ENCODE results near the gene NDUFB10. TPM values are rescaled to one million over a fixed set of nuclear protein-coding genes. Genes with fewer than 3 reads are reported as not detected.
A peak's percentile ranks its signal among the peaks of the same experiment; 100 is the strongest.

Gene NDUFB10
- total and polyA plus RNA-seq, 10 of the 15 experiments (the other 5 are each of a cell fraction or from before 2014, with no cell fraction given) = 52.2 to 319 (median 130) TPM

DNA sequence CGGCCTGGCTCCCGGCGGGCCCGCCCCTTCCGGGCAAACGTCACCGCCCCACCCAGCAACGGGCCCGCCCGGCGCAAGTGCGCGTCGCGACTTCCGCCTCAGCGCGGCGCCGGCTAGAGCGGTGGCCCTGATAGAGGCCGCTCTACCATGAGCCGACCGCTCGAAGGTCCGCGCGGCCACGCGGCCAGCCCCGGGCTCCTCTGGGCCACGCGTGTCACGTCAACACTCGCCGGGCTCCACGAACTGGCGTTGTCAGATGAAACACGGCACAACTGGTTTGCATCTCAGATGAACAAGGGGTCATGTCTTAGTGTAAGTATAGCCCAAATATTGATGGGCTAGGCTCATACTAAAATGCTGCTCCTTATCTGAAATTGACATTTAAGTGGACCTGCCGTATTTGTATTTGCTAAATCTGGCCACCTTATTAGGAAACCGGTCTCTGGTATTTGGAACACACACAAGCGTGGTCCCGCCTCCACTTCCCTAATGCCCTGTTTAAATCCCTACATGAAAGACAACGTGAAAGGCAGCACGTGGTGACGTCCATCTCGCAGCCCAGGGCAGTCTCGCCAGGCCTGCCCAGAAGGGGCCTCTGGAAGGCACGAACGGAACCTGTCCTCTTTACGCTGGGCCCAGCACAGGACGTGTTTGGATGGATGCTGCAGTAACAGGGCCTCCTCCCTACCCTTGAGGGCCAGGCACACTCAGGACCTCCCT lies 50.6 kb downstream of the NDUFB10 start, which contains the start of gene ZNF598:
TSS of gene ZNF598 (minus strand) at position 31 of the 720 bp plus-strand sequence.
- DNase-seq (ENCODE audit: low read depth, low spot score) = no peak
- POLR2A ChIA-PET = no interaction called here
- BruUV-seq (replicated peaks) = TSS peak; percentile 99
- Histone ChIP-seq H4K20me1 (ENCODE audit: control insufficient read depth, insufficient read depth) (no peaks in the 10 kb centered on the region), H3K36me3 (ENCODE audit: control insufficient read depth in 2 of 2, insufficient read depth in 2 of 2, low read length in 1 of 2) (peaks cover 0 to 3% of the 10 kb centered on the region in 2 experiments; a peak in 1 of 4 replicates), H2AFZ (ENCODE audit: control insufficient read depth, low read depth, low read length) (peak within 1 kb of the TSS; percentile 89), H3K27me3 (replicated peaks in 1 of 2; ENCODE audit: control insufficient read depth in 2 of 2, insufficient read depth in 2 of 2, low read length in 1 of 2) (no peaks in the 10 kb centered on the region), H3K4me1 (ENCODE audit: control insufficient read depth, insufficient read depth, low read length) (peaks cover 15% of the 10 kb centered on the region), H3K9ac (ENCODE audit: control insufficient read depth, insufficient read depth, low read length) (peak within 1 kb of the TSS; percentile 96), H3K4me2 (ENCODE audit: control insufficient read depth, insufficient read depth) (peak within 1 kb of the TSS; percentile 99), H3K4me3 (peak within 1 kb of the TSS; percentile 100), H3K9me3 (replicated peaks; ENCODE audit: control insufficient read depth, insufficient read depth, low read length) (no peaks in the 10 kb centered on the region), H3K27ac (ENCODE audit: control insufficient read depth, insufficient read depth) (peak within 1 kb of the TSS; percentile 89), H3K79me2 (ENCODE audit: control insufficient read depth, insufficient read depth, low read length) (peaks cover 54% of the 10 kb centered on the region)
- under 1% methylated on average over 37 of the region's 52 CpGs for WGBS (ENCODE audit: insufficient coverage, insufficient replicate concordance, low lambda C conversion rate, missing lambda C conversion rate)
- ATAC-seq = peak; percentile 93
- intact Hi-C loops (cut with micrococcal nuclease; ENCODE audit: unreplicated experiment) (loop anchor here (5.0 kb wide), 1 partner anchor 142 kb away; no protein-coding TSS in a partner anchor), in situ Hi-C loops (cut with MboI) (loop anchor here (10.0 kb wide), 1 partner anchor 485 kb away; no protein-coding TSS in a partner anchor)
- RAD21 ChIA-PET (ENCODE audit: unreplicated experiment) = no interaction called here
- SMC1A ChIA-PET (ENCODE audit: uncharacterized antibody, unreplicated experiment) = no interaction called here
- FAIRE-seq = no peak
- CTCF ChIA-PET = no interaction called here
- TF ChIP-seq STAT3 (IDR thresholded peaks at IDR 0.05; ENCODE audit: low read depth, low read length) = no peak
- TF ChIP-seq, protein P1, sequence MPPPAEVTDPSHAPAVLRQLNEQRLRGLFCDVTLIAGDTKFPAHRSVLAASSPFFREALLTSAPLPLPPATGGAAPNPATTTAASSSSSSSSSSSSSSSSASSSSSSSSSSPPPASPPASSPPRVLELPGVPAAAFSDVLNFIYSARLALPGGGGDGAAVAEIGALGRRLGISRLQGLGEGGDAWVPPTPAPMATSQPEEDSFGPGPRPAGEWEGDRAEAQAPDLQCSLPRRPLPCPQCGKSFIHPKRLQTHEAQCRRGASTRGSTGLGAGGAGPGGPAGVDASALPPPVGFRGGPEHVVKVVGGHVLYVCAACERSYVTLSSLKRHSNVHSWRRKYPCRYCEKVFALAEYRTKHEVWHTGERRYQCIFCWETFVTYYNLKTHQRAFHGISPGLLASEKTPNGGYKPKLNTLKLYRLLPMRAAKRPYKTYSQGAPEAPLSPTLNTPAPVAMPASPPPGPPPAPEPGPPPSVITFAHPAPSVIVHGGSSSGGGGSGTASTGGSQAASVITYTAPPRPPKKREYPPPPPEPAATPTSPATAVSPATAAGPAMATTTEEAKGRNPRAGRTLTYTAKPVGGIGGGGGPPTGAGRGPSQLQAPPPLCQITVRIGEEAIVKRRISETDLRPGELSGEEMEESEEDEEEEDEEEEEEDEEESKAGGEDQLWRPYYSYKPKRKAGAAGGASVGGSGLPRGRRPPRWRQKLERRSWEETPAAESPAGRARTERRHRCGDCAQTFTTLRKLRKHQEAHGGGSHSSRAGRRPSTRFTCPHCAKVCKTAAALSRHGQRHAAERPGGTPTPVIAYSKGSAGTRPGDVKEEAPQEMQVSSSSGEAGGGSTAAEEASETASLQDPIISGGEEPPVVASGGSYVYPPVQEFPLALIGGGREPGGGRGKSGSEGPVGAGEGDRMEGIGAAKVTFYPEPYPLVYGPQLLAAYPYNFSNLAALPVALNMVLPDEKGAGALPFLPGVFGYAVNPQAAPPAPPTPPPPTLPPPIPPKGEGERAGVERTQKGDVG (CRISPR knock-in tag; IDR thresholded peaks at IDR 0.05) = no peak
- TF ChIP-seq RAD21 (IDR thresholded peaks at IDR 0.05; ENCODE audit: insufficient read depth, low read depth, low read length) = no peak
- TF ChIP-seq FOXM1 (IDR thresholded peaks at IDR 0.05; ENCODE audit: low read depth, low read length) = no peak
- 0 out of 2 replicates have a peak, but pooled peaks have one; percentile 55 for TF ChIP-seq GATAD2B (conservative IDR thresholded peaks at IDR 0.05; ENCODE audit: low read depth)
- TF ChIP-seq, protein P2, sequence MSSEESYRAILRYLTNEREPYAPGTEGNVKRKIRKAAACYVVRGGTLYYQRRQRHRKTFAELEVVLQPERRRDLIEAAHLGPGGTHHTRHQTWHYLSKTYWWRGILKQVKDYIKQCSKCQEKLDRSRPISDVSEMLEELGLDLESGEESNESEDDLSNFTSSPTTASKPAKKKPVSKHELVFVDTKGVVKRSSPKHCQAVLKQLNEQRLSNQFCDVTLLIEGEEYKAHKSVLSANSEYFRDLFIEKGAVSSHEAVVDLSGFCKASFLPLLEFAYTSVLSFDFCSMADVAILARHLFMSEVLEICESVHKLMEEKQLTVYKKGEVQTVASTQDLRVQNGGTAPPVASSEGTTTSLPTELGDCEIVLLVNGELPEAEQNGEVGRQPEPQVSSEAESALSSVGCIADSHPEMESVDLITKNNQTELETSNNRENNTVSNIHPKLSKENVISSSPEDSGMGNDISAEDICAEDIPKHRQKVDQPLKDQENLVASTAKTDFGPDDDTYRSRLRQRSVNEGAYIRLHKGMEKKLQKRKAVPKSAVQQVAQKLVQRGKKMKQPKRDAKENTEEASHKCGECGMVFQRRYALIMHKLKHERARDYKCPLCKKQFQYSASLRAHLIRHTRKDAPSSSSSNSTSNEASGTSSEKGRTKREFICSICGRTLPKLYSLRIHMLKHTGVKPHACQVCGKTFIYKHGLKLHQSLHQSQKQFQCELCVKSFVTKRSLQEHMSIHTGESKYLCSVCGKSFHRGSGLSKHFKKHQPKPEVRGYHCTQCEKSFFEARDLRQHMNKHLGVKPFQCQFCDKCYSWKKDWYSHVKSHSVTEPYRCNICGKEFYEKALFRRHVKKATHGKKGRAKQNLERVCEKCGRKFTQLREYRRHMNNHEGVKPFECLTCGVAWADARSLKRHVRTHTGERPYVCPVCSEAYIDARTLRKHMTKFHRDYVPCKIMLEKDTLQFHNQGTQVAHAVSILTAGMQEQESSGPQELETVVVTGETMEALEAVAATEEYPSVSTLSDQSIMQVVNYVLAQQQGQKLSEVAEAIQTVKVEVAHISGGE (CRISPR knock-in tag; IDR thresholded peaks at IDR 0.05) = peak; percentile 37; the same call in 1 of the 2 replicates
- no peak for TF ChIP-seq NRF1 (conservative IDR thresholded peaks at IDR 0.05; ENCODE audit: low read depth, low read length)
- no peak for TF ChIP-seq HDAC2 (IDR thresholded peaks at IDR 0.05)
- TF ChIP-seq ZSCAN29 (IDR thresholded peaks at IDR 0.05) = no peak
- TF ChIP-seq NR2C2 (IDR thresholded peaks at IDR 0.05; ENCODE audit: borderline replicate concordance, control insufficient read depth, insufficient read length, low read depth) = no peak
- TF ChIP-seq CHD1 (IDR thresholded peaks at IDR 0.05; ENCODE audit: low read depth, low read length) = no peak
- TF ChIP-seq, protein P3, sequence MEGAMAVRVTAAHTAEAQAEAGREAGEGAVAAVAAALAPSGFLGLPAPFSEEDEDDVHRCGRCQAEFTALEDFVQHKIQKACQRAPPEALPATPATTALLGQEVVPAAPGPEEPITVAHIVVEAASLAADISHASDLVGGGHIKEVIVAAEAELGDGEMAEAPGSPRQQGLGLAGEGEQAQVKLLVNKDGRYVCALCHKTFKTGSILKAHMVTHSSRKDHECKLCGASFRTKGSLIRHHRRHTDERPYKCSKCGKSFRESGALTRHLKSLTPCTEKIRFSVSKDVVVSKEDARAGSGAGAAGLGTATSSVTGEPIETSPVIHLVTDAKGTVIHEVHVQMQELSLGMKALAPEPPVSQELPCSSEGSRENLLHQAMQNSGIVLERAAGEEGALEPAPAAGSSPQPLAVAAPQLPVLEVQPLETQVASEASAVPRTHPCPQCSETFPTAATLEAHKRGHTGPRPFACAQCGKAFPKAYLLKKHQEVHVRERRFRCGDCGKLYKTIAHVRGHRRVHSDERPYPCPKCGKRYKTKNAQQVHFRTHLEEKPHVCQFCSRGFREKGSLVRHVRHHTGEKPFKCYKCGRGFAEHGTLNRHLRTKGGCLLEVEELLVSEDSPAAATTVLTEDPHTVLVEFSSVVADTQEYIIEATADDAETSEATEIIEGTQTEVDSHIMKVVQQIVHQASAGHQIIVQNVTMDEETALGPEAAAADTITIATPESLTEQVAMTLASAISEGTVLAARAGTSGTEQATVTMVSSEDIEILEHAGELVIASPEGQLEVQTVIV (IDR thresholded peaks at IDR 0.05; ENCODE audit: borderline replicate concordance, partially characterized antibody) = no peak
- TF ChIP-seq CEBPB (IDR thresholded peaks at IDR 0.05; ENCODE audit: borderline replicate concordance in 1 of 2, low read depth in 2 of 2, low read length in 2 of 2) = no peak
- peak; percentile 77; the same call in 2 of the 3 replicates for TF ChIP-seq POU2F2 (IDR thresholded peaks at IDR 0.05; ENCODE audit: borderline replicate concordance, low read depth, low read length)

Measured in GM12878 (cell line).